D721Med (cell line): Measurements from ENCODE around the gene ISCU.
A peak's percentile ranks its signal among the peaks of the same experiment; 100 is the strongest.
"Not testable (repeated sequence)": the region's sequence is repeated elsewhere in the genome, so short reads cannot be mapped to it uniquely, and the experiment has no call there.

Experiments used
- DNase-seq: peaks from one replicate; pipeline ENCODE4 v3.0.0; 2011; ENCODE audit warnings: low spot score; ENCODE audit not compliant: insufficient read length
- FAIRE-seq: peaks from 2 replicates; lab custom pipeline; 2011; peaks lifted over from hg19 to GRCh38; lab: Jason Lieb, UNC
- TF ChIP-seq, protein P1 (sequence below): IDR thresholded peaks from 2 replicates; pipeline ENCODE4 v1.5.1; 2012; ENCODE audit warnings: mild to moderate bottlenecking, control low read depth; ENCODE audit not compliant: insufficient read depth; ENCODE audit errors: missing control alignments

Gene ISCU

GRCh38 chr12:108618079-108618952 lies 55.9 kb downstream of the ISCU start:
- TF ChIP-seq, protein P1, sequence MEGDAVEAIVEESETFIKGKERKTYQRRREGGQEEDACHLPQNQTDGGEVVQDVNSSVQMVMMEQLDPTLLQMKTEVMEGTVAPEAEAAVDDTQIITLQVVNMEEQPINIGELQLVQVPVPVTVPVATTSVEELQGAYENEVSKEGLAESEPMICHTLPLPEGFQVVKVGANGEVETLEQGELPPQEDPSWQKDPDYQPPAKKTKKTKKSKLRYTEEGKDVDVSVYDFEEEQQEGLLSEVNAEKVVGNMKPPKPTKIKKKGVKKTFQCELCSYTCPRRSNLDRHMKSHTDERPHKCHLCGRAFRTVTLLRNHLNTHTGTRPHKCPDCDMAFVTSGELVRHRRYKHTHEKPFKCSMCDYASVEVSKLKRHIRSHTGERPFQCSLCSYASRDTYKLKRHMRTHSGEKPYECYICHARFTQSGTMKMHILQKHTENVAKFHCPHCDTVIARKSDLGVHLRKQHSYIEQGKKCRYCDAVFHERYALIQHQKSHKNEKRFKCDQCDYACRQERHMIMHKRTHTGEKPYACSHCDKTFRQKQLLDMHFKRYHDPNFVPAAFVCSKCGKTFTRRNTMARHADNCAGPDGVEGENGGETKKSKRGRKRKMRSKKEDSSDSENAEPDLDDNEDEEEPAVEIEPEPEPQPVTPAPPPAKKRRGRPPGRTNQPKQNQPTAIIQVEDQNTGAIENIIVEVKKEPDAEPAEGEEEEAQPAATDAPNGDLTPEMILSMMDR = peak; percentile 91
- peak; percentile 86 for DNase-seq
- FAIRE-seq = no peak

- DNase-seq, FAIRE-seq: not testable (repeated sequence)
Measured at GRCh38 chr12:108618953-108619274, 56.5 kb downstream of the ISCU start.
